ENCODE data around the gene C11orf21. TPM values are rescaled to one million over a fixed set of nuclear protein-coding genes. Genes with fewer than 3 reads are reported as not detected.

The C11orf21 gene
- polyA plus RNA-seq, 1 donor, result 22.7 TPM

GRCh38 chr11:2314525-2315394 lies 13.0 kb upstream of the C11orf21 start:
- H3K9me3 ChIP-seq (ENCODE audit: control insufficient read depth, low read depth, low read length), result peaks cover 11% of the 10 kb centered on the region
- peaks cover 10% of the 10 kb centered on the region for H3K4me1 ChIP-seq (ENCODE audit: control insufficient read depth, insufficient read depth, low read length)
- peak; percentile 66 to 70 for DNase-seq
- H3K4me3 ChIP-seq (ENCODE audit: low read length), result no peak overlapping the region
- no peaks in the 10 kb centered on the region for H3K27me3 ChIP-seq (ENCODE audit: control insufficient read depth, insufficient read depth, low read length)
- H3K27ac ChIP-seq (ENCODE audit: low read length), result peak overlapping the region; percentile 52
- no peaks in the 10 kb centered on the region for H3K36me3 ChIP-seq (ENCODE audit: control insufficient read depth, insufficient read depth, low read length)
- no CpG with 5 or more reads among the region's 16 CpGs for WGBS (ENCODE audit: insufficient coverage, low lambda C conversion rate)

- no peaks in the 10 kb centered on the region for H3K36me3 ChIP-seq (ENCODE audit: control insufficient read depth, insufficient read depth, low read length)
- no peak overlapping the region for H3K4me3 ChIP-seq (ENCODE audit: low read length)
- peaks cover 10% of the 10 kb centered on the region for H3K4me1 ChIP-seq (ENCODE audit: control insufficient read depth, insufficient read depth, low read length)
- no peak for DNase-seq
- peaks cover 11% of the 10 kb centered on the region for H3K9me3 ChIP-seq (ENCODE audit: control insufficient read depth, low read depth, low read length)
- H3K27ac ChIP-seq (ENCODE audit: low read length), result peak overlapping the region; percentile 52
- no peaks in the 10 kb centered on the region for H3K27me3 ChIP-seq (ENCODE audit: control insufficient read depth, insufficient read depth, low read length)
- no CpG with 5 or more reads among the region's 7 CpGs for WGBS (ENCODE audit: insufficient coverage, low lambda C conversion rate)
These were observed 12.4 kb upstream of the C11orf21 start for GRCh38 chr11:2314136-2314524.

- Histone ChIP-seq H3K4me3 (ENCODE audit: low read length) (no peak overlapping the region), H3K36me3 (ENCODE audit: control insufficient read depth, insufficient read depth, low read length) (no peaks in the 10 kb centered on the region), H3K27ac (ENCODE audit: low read length) (no peak overlapping the region), H3K27me3 (ENCODE audit: control insufficient read depth, insufficient read depth, low read length) (no peaks in the 10 kb centered on the region), H3K4me1 (ENCODE audit: control insufficient read depth, insufficient read depth, low read length) (peaks cover 10% of the 10 kb centered on the region), H3K9me3 (ENCODE audit: control insufficient read depth, low read depth, low read length) (peaks cover 11% of the 10 kb centered on the region)
- no CpG with 5 or more reads among the region's 34 CpGs for WGBS (ENCODE audit: insufficient coverage, low lambda C conversion rate)
- DNase-seq, result no peak
These were observed 11.6 kb upstream of the C11orf21 start for GRCh38 chr11:2313051-2313951.

- no peak overlapping the region for H3K4me3 ChIP-seq (ENCODE audit: low read length)
- no peaks in the 10 kb centered on the region for H3K27me3 ChIP-seq (ENCODE audit: control insufficient read depth, insufficient read depth, low read length)
- peaks cover 12% of the 10 kb centered on the region for H3K4me1 ChIP-seq (ENCODE audit: control insufficient read depth, insufficient read depth, low read length)
- H3K36me3 ChIP-seq (ENCODE audit: control insufficient read depth, insufficient read depth, low read length), result no peaks in the 10 kb centered on the region
- no CpG with 5 or more reads among the region's 22 CpGs for WGBS (ENCODE audit: insufficient coverage, low lambda C conversion rate)
- no peak for DNase-seq
- H3K9me3 ChIP-seq (ENCODE audit: control insufficient read depth, low read depth, low read length), result peaks cover 7% of the 10 kb centered on the region
- H3K27ac ChIP-seq (ENCODE audit: low read length), result no peak overlapping the region
These were observed 10.7 kb upstream of the C11orf21 start for GRCh38 chr11:2312232-2313042.

GRCh38 chr11:2311353-2312133 lies 9.8 kb upstream of the C11orf21 start:
- Histone ChIP-seq H3K4me1 (ENCODE audit: control insufficient read depth, insufficient read depth, low read length) (peaks cover 18% of the 10 kb centered on the region), H3K4me3 (ENCODE audit: low read length) (no peak overlapping the region), H3K9me3 (ENCODE audit: control insufficient read depth, low read depth, low read length) (peaks cover 2% of the 10 kb centered on the region), H3K27me3 (ENCODE audit: control insufficient read depth, insufficient read depth, low read length) (no peaks in the 10 kb centered on the region), H3K27ac (ENCODE audit: low read length) (no peak overlapping the region), H3K36me3 (ENCODE audit: control insufficient read depth, insufficient read depth, low read length) (no peaks in the 10 kb centered on the region)
- 40% methylated on average over 1 of the region's 21 CpGs for WGBS (ENCODE audit: insufficient coverage, low lambda C conversion rate)
- no peak for DNase-seq

GRCh38 chr11:2310786-2311352 lies 9.2 kb upstream of the C11orf21 start:
- Histone ChIP-seq H3K27ac (ENCODE audit: low read length) (no peak overlapping the region), H3K4me1 (ENCODE audit: control insufficient read depth, insufficient read depth, low read length) (peaks cover 18% of the 10 kb centered on the region), H3K9me3 (ENCODE audit: control insufficient read depth, low read depth, low read length) (no peaks in the 10 kb centered on the region), H3K36me3 (ENCODE audit: control insufficient read depth, insufficient read depth, low read length) (no peaks in the 10 kb centered on the region), H3K27me3 (ENCODE audit: control insufficient read depth, insufficient read depth, low read length) (no peaks in the 10 kb centered on the region), H3K4me3 (ENCODE audit: low read length) (no peak overlapping the region)
- no CpG with 5 or more reads among the region's 16 CpGs for WGBS (ENCODE audit: insufficient coverage, low lambda C conversion rate)
- no peak for DNase-seq

- Histone ChIP-seq H3K4me3 (ENCODE audit: low read length) (no peak overlapping the region), H3K36me3 (ENCODE audit: control insufficient read depth, insufficient read depth, low read length) (no peaks in the 10 kb centered on the region), H3K4me1 (ENCODE audit: control insufficient read depth, insufficient read depth, low read length) (peaks cover 24% of the 10 kb centered on the region), H3K27ac (ENCODE audit: low read length) (no peak overlapping the region), H3K27me3 (ENCODE audit: control insufficient read depth, insufficient read depth, low read length) (no peaks in the 10 kb centered on the region), H3K9me3 (ENCODE audit: control insufficient read depth, low read depth, low read length) (no peaks in the 10 kb centered on the region)
- WGBS (ENCODE audit: insufficient coverage, low lambda C conversion rate), result no CpG with 5 or more reads among the region's 16 CpGs
- DNase-seq, result no peak
These were observed 8.5 kb upstream of the C11orf21 start for GRCh38 chr11:2310073-2310785.

- no peak for DNase-seq
- Histone ChIP-seq H3K4me3 (ENCODE audit: low read length) (no peak overlapping the region), H3K9me3 (ENCODE audit: control insufficient read depth, low read depth, low read length) (no peaks in the 10 kb centered on the region), H3K36me3 (ENCODE audit: control insufficient read depth, insufficient read depth, low read length) (no peaks in the 10 kb centered on the region), H3K27ac (ENCODE audit: low read length) (no peak overlapping the region), H3K27me3 (ENCODE audit: control insufficient read depth, insufficient read depth, low read length) (no peaks in the 10 kb centered on the region), H3K4me1 (ENCODE audit: control insufficient read depth, insufficient read depth, low read length) (peaks cover 28% of the 10 kb centered on the region)
- no CpG with 5 or more reads among the region's 19 CpGs for WGBS (ENCODE audit: insufficient coverage, low lambda C conversion rate)
These were observed 7.7 kb upstream of the C11orf21 start for GRCh38 chr11:2309251-2310072.

Measured in large intestine (tissue), 3 donors.